H1 (cell line): Measurements from ENCODE around the gene GSX1. TPM values are rescaled to one million over a fixed set of nuclear protein-coding genes. Genes with fewer than 3 reads are reported as not detected.

Experiments
- CTCF ChIA-PET: fragments of 300-600 bp; sonication (Branson Sonifier 250); formaldehyde crosslinking; loops from one replicate; lab custom pipeline; 2021; ENCODE audit not compliant: partially characterized antibody; lab: Charles Lee
- POLR2A ChIA-PET: fragments of 300-600 bp; sonication (Branson Sonifier 250); formaldehyde crosslinking; loops from one replicate; lab custom pipeline; 2021; ENCODE audit warnings: inconsistent platforms; ENCODE audit not compliant: partially characterized antibody; lab: Charles Lee
- DNase-seq, 2 experiments: peaks; one replicate each; pipeline versions ENCODE4 v3.0.0 to v3.0.0-alpha.2; 2010 to 2022; ENCODE audit warnings: low spot score in 2 of 2, low read depth in 1 of 2, mixed read lengths in 1 of 2
- FAIRE-seq: peaks from 2 replicates; lab custom pipeline; 2011; peaks lifted over from hg19 to GRCh38; lab: Jason Lieb, UNC
- H2AFZ ChIP-seq: 2 replicates; pipeline ENCODE4 v1.8.1; 2012; ENCODE audit warnings: low read length, inconsistent platforms
- H2AK5ac ChIP-seq: 2 replicates; pipeline ENCODE4 v1.6.1; 2013; ENCODE audit warnings: low read depth, low read length
- H2BK120ac ChIP-seq: replicated peaks from 2 replicates; pipeline ENCODE3; 2013; ENCODE audit warnings: low read depth, low read length, inconsistent platforms
- H2BK12ac ChIP-seq: 2 replicates; pipeline ENCODE4 v1.6.1; 2013; ENCODE audit warnings: low read depth, low read length
- H2BK15ac ChIP-seq: 2 replicates; pipeline ENCODE4 v1.6.1; 2013; ENCODE audit warnings: low read length
- H2BK20ac ChIP-seq: 2 replicates; pipeline ENCODE4 v1.6.1; 2013; ENCODE audit warnings: low read length
- H2BK5ac ChIP-seq: 2 replicates; pipeline ENCODE4 v1.6.1; 2013; ENCODE audit warnings: low read depth, low read length
- H3K14ac ChIP-seq: 2 replicates; pipeline ENCODE4 v1.6.1; 2013; ENCODE audit warnings: inconsistent platforms; ENCODE audit not compliant: insufficient read length
- H3K18ac ChIP-seq: 2 replicates; pipeline ENCODE4 v1.6.1; 2013; ENCODE audit warnings: low read length; ENCODE audit errors: extremely low read depth
- H3K23ac ChIP-seq: 2 replicates; pipeline ENCODE4 v1.6.1; 2013; ENCODE audit warnings: inconsistent platforms; ENCODE audit not compliant: insufficient read length
- H3K23me2 ChIP-seq: 2 replicates; pipeline ENCODE4 v1.6.1; 2013; ENCODE audit warnings: low read depth, low read length
- H3K27ac ChIP-seq: 2 replicates; pipeline ENCODE4 v1.6.1; 2011; ENCODE audit warnings: low read depth, low read length, inconsistent platforms
- H3K27me3 ChIP-seq, 4 experiments: replicated peaks in 1 of 4; 1 replicate in 1 of 4; 2 replicates in 3 of 4; pipeline versions ENCODE4 v1.6.1 to v1.8.1; 2011 to 2013; ENCODE audit warnings: low read length in 3 of 4, mild to moderate bottlenecking in 3 of 4, inconsistent platforms in 2 of 4, mixed read lengths in 2 of 4, moderate library complexity in 1 of 4; ENCODE audit not compliant: control insufficient read depth in 3 of 4, insufficient read depth in 3 of 4; ENCODE audit errors: extremely low read depth in 1 of 4
- H3K36me3 ChIP-seq, 4 experiments: 2 replicates each; pipeline versions ENCODE4 v1.6.1 to v1.8.1; 2011 to 2013; ENCODE audit warnings: mild to moderate bottlenecking in 4 of 4, low read length in 3 of 4, moderate library complexity in 2 of 4, control low read depth in 1 of 4, inconsistent platforms in 1 of 4; ENCODE audit not compliant: insufficient read depth in 4 of 4, control insufficient read depth in 2 of 4
- H3K4ac ChIP-seq: replicated peaks from 2 replicates; pipeline ENCODE3; 2013; ENCODE audit warnings: low read length, low read depth, mixed read lengths, inconsistent platforms; ENCODE audit not compliant: insufficient read length
- H3K4me1 ChIP-seq, 4 experiments: replicated peaks in 1 of 4; 1 replicate in 1 of 4; 2 replicates in 3 of 4; pipeline versions ENCODE4 v1.6.1 to v1.8.1; 2011 to 2013; ENCODE audit warnings: low read length in 3 of 4, inconsistent platforms in 2 of 4, mixed read lengths in 1 of 4; ENCODE audit not compliant: insufficient read depth in 4 of 4, control insufficient read depth in 3 of 4
- H3K4me2 ChIP-seq, 2 experiments: 2 replicates each; pipeline versions ENCODE4 v1.6.1 to v1.8.1; 2011 to 2013; ENCODE audit warnings: low read depth in 2 of 2, low read length in 2 of 2, control low read depth in 1 of 2, inconsistent platforms in 1 of 2, mild to moderate bottlenecking in 1 of 2; ENCODE audit not compliant: insufficient read depth in 1 of 2
- H3K4me3 ChIP-seq, 4 experiments: fragments of 200-600, 300-600 bp in 1 of 4; sonication (generic), shearing (Covaris generic), sonication (Bioruptor Twin) in 1 of 4; 2 replicates each; pipeline versions ENCODE4 v1.5.1 to v1.8.1; 2011 to 2016; ENCODE audit warnings: low read length in 4 of 4, low read depth in 3 of 4, control low read depth in 2 of 4, inconsistent platforms in 2 of 4, mild to moderate bottlenecking in 2 of 4, mixed read lengths in 1 of 4, moderate library complexity in 1 of 4; ENCODE audit not compliant: insufficient read depth in 2 of 4; ENCODE audit errors: extremely low read depth in 1 of 4
- H3K56ac ChIP-seq: replicated peaks from 2 replicates; pipeline ENCODE3; 2013; ENCODE audit warnings: low read depth, mild to moderate bottlenecking, mixed read lengths, low read length, inconsistent platforms; ENCODE audit not compliant: insufficient read length
- H3K79me1 ChIP-seq: 2 replicates; pipeline ENCODE4 v1.6.1; 2013; ENCODE audit warnings: low read depth, low read length, control low read depth
- H3K79me2 ChIP-seq, 2 experiments: 2 replicates each; pipeline versions ENCODE4 v1.6.1 to v1.8.1; 2012 to 2013; ENCODE audit warnings: low read length in 2 of 2, mild to moderate bottlenecking in 2 of 2, inconsistent platforms in 1 of 2; ENCODE audit not compliant: insufficient read depth in 2 of 2, control insufficient read depth in 1 of 2
- H3K9ac ChIP-seq, 4 experiments: replicated peaks in 1 of 4; 1 replicate in 1 of 4; 2 replicates in 3 of 4; pipeline versions ENCODE4 v1.6.1 to v1.8.1; 2011 to 2013; ENCODE audit warnings: low read depth in 3 of 4, low read length in 3 of 4, control low read depth in 2 of 4, mild to moderate bottlenecking in 2 of 4, moderate library complexity in 2 of 4, inconsistent platforms in 1 of 4; ENCODE audit errors: extremely low read depth in 1 of 4
- H3K9me3 ChIP-seq, 2 experiments: 2 replicates each; pipeline versions ENCODE4 v1.6.1 to v1.8.1; 2012 to 2013; ENCODE audit warnings: mild to moderate bottlenecking in 2 of 2, moderate library complexity in 2 of 2, control low read depth in 1 of 2, inconsistent platforms in 1 of 2, low read depth in 1 of 2, low read length in 1 of 2, mixed read lengths in 1 of 2; ENCODE audit not compliant: insufficient read depth in 2 of 2
- H4K20me1 ChIP-seq, 2 experiments: replicated peaks in 1 of 2; 2 replicates each; pipeline versions ENCODE3 to v1.8.1; 2011 to 2013; ENCODE audit warnings: inconsistent platforms in 2 of 2, low read length in 2 of 2, mild to moderate bottlenecking in 1 of 2; ENCODE audit not compliant: insufficient read depth in 2 of 2, control insufficient read depth in 1 of 2
- H4K5ac ChIP-seq: 2 replicates; pipeline ENCODE4 v1.6.1; 2013; ENCODE audit warnings: low read length, low read depth, mixed read lengths, inconsistent platforms; ENCODE audit not compliant: insufficient read length
- H4K8ac ChIP-seq: 2 replicates; pipeline ENCODE4 v1.8.0; 2013; ENCODE audit warnings: mild to moderate bottlenecking, moderate library complexity, low read length, inconsistent platforms; ENCODE audit not compliant: insufficient read depth; ENCODE audit errors: extremely low read depth
- H4K91ac ChIP-seq: replicated peaks from 2 replicates; pipeline ENCODE3; 2013; ENCODE audit warnings: low read length, mixed read lengths, inconsistent platforms; ENCODE audit not compliant: insufficient read length
- BRCA1 ChIP-seq: IDR thresholded peaks from 2 replicates; pipeline ENCODE4 v1.6.1; 2012; ENCODE audit warnings: low read depth, low read length, improper control_type of control experiment
- CEBPB ChIP-seq: IDR thresholded peaks from 2 replicates; pipeline ENCODE4 v1.6.1; 2012; ENCODE audit warnings: low read depth, low read length
- CHD1 ChIP-seq: IDR thresholded peaks from 2 replicates; pipeline ENCODE4 v1.6.1; 2012; ENCODE audit warnings: low read depth, low read length, improper control_type of control experiment
- CTCF ChIP-seq, 3 experiments: IDR thresholded peaks; 1 replicate in 2 of 3; 2 replicates in 1 of 3; pipeline versions ENCODE4 v1.5.1 to v1.6.1; 2011; ENCODE audit warnings: low read length in 3 of 3, mild to moderate bottlenecking in 3 of 3, inconsistent platforms in 2 of 3, low read depth in 1 of 3, moderate library complexity in 1 of 3; ENCODE audit not compliant: insufficient read depth in 1 of 3; ENCODE audit errors: control extremely low read depth in 1 of 3
- E2F6 ChIP-seq: IDR thresholded peaks from 2 replicates; pipeline ENCODE4 v1.6.1; 2012; ENCODE audit warnings: inconsistent platforms
- EZH2 ChIP-seq: fragments of 200-600 bp; sonication (generic); IDR thresholded peaks from 2 replicates; pipeline ENCODE4 v1.7.1; 2012; ENCODE audit warnings: low read depth, mild to moderate bottlenecking, moderate library complexity, low read length, inconsistent platforms; ENCODE audit not compliant: severe bottlenecking
- RFX5 ChIP-seq: IDR thresholded peaks from 2 replicates; pipeline ENCODE4 v1.6.1; 2011; ENCODE audit warnings: low read depth, low read length, improper control_type of control experiment, borderline replicate concordance
- SP1 ChIP-seq: IDR thresholded peaks from 2 replicates; pipeline ENCODE4 v1.6.1; 2011; ENCODE audit warnings: low read depth, low read length
- SP4 ChIP-seq: IDR thresholded peaks from 2 replicates; pipeline ENCODE4 v1.6.1; 2012; ENCODE audit warnings: low read length, inconsistent platforms
- SUZ12 ChIP-seq: fragments of 200-600 bp; sonication (generic); IDR thresholded peaks from 2 replicates; pipeline ENCODE4 v1.6.1; 2012; ENCODE audit warnings: mild to moderate bottlenecking, inconsistent platforms, low read length, moderate library complexity, mixed read lengths
- TAF7 ChIP-seq: optimal IDR thresholded peaks from 2 replicates; pipeline ENCODE3; 2011; ENCODE audit warnings: low read depth, mild to moderate bottlenecking, inconsistent platforms, low read length, moderate library complexity, borderline replicate concordance
- TBP ChIP-seq: IDR thresholded peaks from 2 replicates; pipeline ENCODE4 v1.6.1; 2011; ENCODE audit warnings: low read depth, low read length, improper control_type of control experiment
- WGBS, 2 experiments: shearing (Covaris generic) in 1 of 2; methylation state at CpG; one replicate each; pipeline versions ENCODE4 v1.1.6 to v1.1.7; 2013 to 2015; ENCODE audit warnings: low lambda C conversion rate in 2 of 2, mixed read lengths in 2 of 2, inconsistent platforms in 1 of 2, low coverage in 1 of 2, missing lambda C conversion rate in 1 of 2; ENCODE audit not compliant: insufficient replicate concordance in 2 of 2, insufficient coverage in 1 of 2, insufficient read length in 1 of 2; ENCODE audit errors: extremely low coverage in 1 of 2, missing lambda C conversion rate in 1 of 2; 5-methylcytosine and 5-hydroxymethylcytosine counted together
- polyA plus RNA-seq, 7 experiments: library from polyadenylated mRNA; depleted of rRNA in 3 of 7; stranded (reverse) in 5 of 7; unstranded in 2 of 7; fragments of >200 nt in 5 of 7; fragments of 200-250 nt in 2 of 7; gene quantifications; 1 replicate in 5 of 7; 2 replicates in 1 of 7; 4 replicates in 1 of 7; pipeline versions ENCODE4 v1.2.1 to v1.2.3, GENCODE V29; 2011 to 2013; ENCODE audit warnings: missing spikeins in 2 of 7, mixed read lengths in 2 of 7
- total RNA-seq: library from RNA; stranded (reverse); fragmentation: NEBNext Ultra II Directional; extraction: Animal tissue kit (Norgen Biotek cat#: 25700); gene quantifications from 2 replicates; pipeline ENCODE4 v1.2.1, GENCODE V29; 2021

Gene GSX1
- total and polyA plus RNA-seq, 2 of the 8 experiments (the other 6 are each of a cell fraction or from before 2014, with no cell fraction given): not detected

DNA sequence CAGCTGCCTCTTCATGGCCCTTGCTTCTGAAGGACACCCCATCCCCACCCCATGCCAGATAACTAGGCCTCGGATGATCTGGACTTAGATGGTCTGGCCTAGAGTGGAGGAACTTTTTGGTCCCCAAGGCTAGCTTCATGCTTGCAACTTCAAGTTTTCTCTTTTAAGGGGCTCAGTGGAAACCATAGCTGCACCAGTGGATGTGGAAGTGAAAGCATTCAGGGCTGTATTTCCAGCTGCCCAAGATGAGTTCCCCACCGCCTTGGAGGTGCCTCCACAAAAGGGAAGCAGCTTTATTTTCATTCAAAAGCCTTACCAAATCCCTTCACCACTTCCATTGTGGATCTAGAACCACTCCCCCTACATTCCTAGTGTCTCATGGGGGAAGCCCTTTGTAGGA is 17.6 kb upstream of the GSX1 start:
- CTCF ChIA-PET: interaction anchor here (1.0 to 13.5 kb wide), 6 partner anchors 12 to 94 kb away, joined by 3 to 241 read pairs (median 20); no protein-coding TSS in a partner anchor
- TF ChIP-seq RFX5 (no peak), CEBPB (no peak), EZH2 (no peak), SP1 (no peak), CTCF (IDR thresholded peaks at IDR 0.05; ENCODE audit: control extremely low read depth in 1 of 3, insufficient read depth in 1 of 3, low read depth in 1 of 3, low read length in 3 of 3) (no peak), BRCA1 (no peak), SUZ12 (no peak), E2F6 (no peak), SP4 (no peak), CHD1 (no peak), TAF7 (no peak), TBP (no peak)

More for the DNA sequence above, 17.6 kb upstream of the GSX1 start:
- no peak overlapping the region for H3K4me3 ChIP-seq
- H4K91ac ChIP-seq: no peak overlapping the region
- no peak overlapping the region for H2BK15ac ChIP-seq
- no peaks in the 10 kb centered on the region for H3K79me1 ChIP-seq
- FAIRE-seq (no peak), DNase-seq (no peak)
- H3K36me3 ChIP-seq: no peaks in the 10 kb centered on the region
- no peak overlapping the region for H4K8ac ChIP-seq
- no peaks in the 10 kb centered on the region; a peak in 2 of 7 replicates for H3K4me1 ChIP-seq
- no peak overlapping the region for H2BK20ac ChIP-seq
- peaks cover 0 to 11% (median 5%) of the 10 kb centered on the region in 4 experiments; a peak in 3 of 7 replicates for H3K27me3 ChIP-seq
- no peak overlapping the region for H3K23ac ChIP-seq
- no peak overlapping the region for H2BK12ac ChIP-seq
- no peaks in the 10 kb centered on the region for H3K9me3 ChIP-seq
- no peak overlapping the region for H2BK5ac ChIP-seq
- no peak overlapping the region for H3K14ac ChIP-seq
- H4K5ac ChIP-seq: no peak overlapping the region
- no peaks in the 10 kb centered on the region for H3K79me2 ChIP-seq
- no peak overlapping the region for H3K27ac ChIP-seq
- H3K4ac ChIP-seq: no peak overlapping the region
- no peak overlapping the region for H2AK5ac ChIP-seq
- no peaks in the 10 kb centered on the region for H3K23me2 ChIP-seq
- H2AFZ ChIP-seq: no peak overlapping the region
- no peak overlapping the region for H3K56ac ChIP-seq
- no peak overlapping the region for H3K18ac ChIP-seq
- H4K20me1 ChIP-seq: no peaks in the 10 kb centered on the region
- no peak overlapping the region for H3K4me2 ChIP-seq
- no peak overlapping the region for H2BK120ac ChIP-seq
- no peak overlapping the region for H3K9ac ChIP-seq
- WGBS, 2 experiments: 92% methylated on average over 2 of the region's 2 CpGs; no CpG with 5 or more reads in 1 of the 2 experiments
- POLR2A ChIA-PET: interaction anchor here (1.0 kb wide), 1 partner anchor 213 kb away, joined by 3 read pairs; no protein-coding TSS in a partner anchor
